Neuronal stem cell (in vitro differentiated cells): ENCODE data around the gene FDXR.

Experiments used
- DNase-seq: peaks from one replicate; pipeline ENCODE4 v3.0.0-alpha.2; 2013; ENCODE audit warnings: low spot score
- H2AFZ ChIP-seq: one replicate; pipeline ENCODE4 v1.6.1; 2013; ENCODE audit warnings: mild to moderate bottlenecking, low read length, inconsistent platforms
- H2AK5ac ChIP-seq: 2 replicates; pipeline ENCODE4 v1.6.1; 2013; ENCODE audit warnings: low read depth, mild to moderate bottlenecking, inconsistent platforms, low read length, moderate library complexity, mixed read lengths
- H2BK120ac ChIP-seq: 2 replicates; pipeline ENCODE4 v1.6.1; 2013; ENCODE audit warnings: low read depth, mild to moderate bottlenecking, inconsistent platforms, low read length, moderate library complexity, mixed read lengths
- H2BK12ac ChIP-seq: one replicate; pipeline ENCODE4 v1.6.1; 2013; ENCODE audit warnings: low read length, inconsistent platforms
- H2BK15ac ChIP-seq: 2 replicates; pipeline ENCODE4 v1.6.1; 2013; ENCODE audit warnings: mild to moderate bottlenecking, low read length, inconsistent platforms, mixed read lengths
- H2BK5ac ChIP-seq: one replicate; pipeline ENCODE4 v1.6.1; 2013; ENCODE audit warnings: inconsistent platforms, mild to moderate bottlenecking, low read length, moderate library complexity
- H3K14ac ChIP-seq: one replicate; pipeline ENCODE4 v1.6.1; 2013; ENCODE audit warnings: low read length, inconsistent platforms
- H3K18ac ChIP-seq: 2 replicates; pipeline ENCODE4 v1.6.1; 2013; ENCODE audit warnings: low read length, inconsistent platforms
- H3K23ac ChIP-seq: 2 replicates; pipeline ENCODE4 v1.6.1; 2013; ENCODE audit warnings: low read depth, mild to moderate bottlenecking, mixed read lengths, low read length, inconsistent platforms; ENCODE audit not compliant: poor library complexity
- H3K27ac ChIP-seq: replicated peaks from 3 replicates; pipeline ENCODE4 v1.5.1; 2013; ENCODE audit warnings: low read length, inconsistent platforms
- H3K27me3 ChIP-seq, 3 experiments: 2 replicates each; pipeline ENCODE4 v1.6.1; 2013; ENCODE audit warnings: low read length in 3 of 3, mild to moderate bottlenecking in 2 of 3, inconsistent platforms in 1 of 3, low read depth in 1 of 3, mixed read lengths in 1 of 3, moderate library complexity in 1 of 3; ENCODE audit not compliant: control insufficient read depth in 3 of 3, insufficient read depth in 3 of 3
- H3K36me3 ChIP-seq, 2 donors: replicated peaks in 1 of 2; 2 replicates each; pipeline ENCODE4 v1.6.1; 2013; ENCODE audit warnings: low read length in 2 of 2; ENCODE audit not compliant: control insufficient read depth in 2 of 2, insufficient read depth in 2 of 2
- H3K4ac ChIP-seq: 2 replicates; pipeline ENCODE4 v1.6.1; 2013; ENCODE audit warnings: inconsistent platforms, mild to moderate bottlenecking, low read length, moderate library complexity
- H3K4me1 ChIP-seq, 2 donors: 1 replicate in 1 of 2; 2 replicates in 1 of 2; pipeline ENCODE4 v1.6.1; 2013; ENCODE audit warnings: low read length in 2 of 2, low read depth in 1 of 2; ENCODE audit not compliant: control insufficient read depth in 2 of 2, insufficient read depth in 1 of 2
- H3K4me2 ChIP-seq: one replicate; pipeline ENCODE4 v1.6.1; 2013; ENCODE audit warnings: mild to moderate bottlenecking, low read length, inconsistent platforms; ENCODE audit not compliant: insufficient read depth, poor library complexity, severe bottlenecking
- H3K4me3 ChIP-seq, 2 donors: 2 replicates each; pipeline ENCODE4 v1.5.1; 2013; ENCODE audit warnings: low read length in 2 of 2, mild to moderate bottlenecking in 2 of 2, inconsistent platforms in 1 of 2, moderate library complexity in 1 of 2
- H3K79me1 ChIP-seq: one replicate; pipeline ENCODE4 v1.6.1; 2013; ENCODE audit warnings: low read depth, mild to moderate bottlenecking, inconsistent platforms, low read length, moderate library complexity
- H3K9ac ChIP-seq: one replicate; pipeline ENCODE4 v1.6.1; 2013; ENCODE audit warnings: mild to moderate bottlenecking, low read depth, low read length, inconsistent platforms; ENCODE audit not compliant: poor library complexity
- H3K9me3 ChIP-seq, 2 donors: replicated peaks in 1 of 2; 2 replicates each; pipeline versions ENCODE3 to v1.6.1; 2013; ENCODE audit warnings: low read length in 2 of 2, mild to moderate bottlenecking in 2 of 2, inconsistent platforms in 1 of 2, low read depth in 1 of 2, mixed read lengths in 1 of 2, moderate library complexity in 1 of 2; ENCODE audit not compliant: control insufficient read depth in 2 of 2, insufficient read depth in 1 of 2
- H4K8ac ChIP-seq: one replicate; pipeline ENCODE4 v1.6.1; 2013; ENCODE audit warnings: low read depth, mild to moderate bottlenecking, inconsistent platforms, low read length, moderate library complexity
- H4K91ac ChIP-seq: one replicate; pipeline ENCODE4 v1.6.1; 2013; ENCODE audit warnings: low read length, low read depth, mild to moderate bottlenecking, inconsistent platforms; ENCODE audit not compliant: poor library complexity
- WGBS, 2 donors: extraction: QIAGEN DNeasy Blood & Tissue Kit; methylation state at CpG; one replicate each; pipeline ENCODE4 v1.1.7; 2013; ENCODE audit warnings: missing lambda C conversion rate in 2 of 2, mixed read lengths in 1 of 2; ENCODE audit not compliant: insufficient read length in 2 of 2, insufficient replicate concordance in 1 of 2; ENCODE audit errors: extremely low coverage in 2 of 2; 5-methylcytosine and 5-hydroxymethylcytosine counted together

The FDXR gene

DNA sequence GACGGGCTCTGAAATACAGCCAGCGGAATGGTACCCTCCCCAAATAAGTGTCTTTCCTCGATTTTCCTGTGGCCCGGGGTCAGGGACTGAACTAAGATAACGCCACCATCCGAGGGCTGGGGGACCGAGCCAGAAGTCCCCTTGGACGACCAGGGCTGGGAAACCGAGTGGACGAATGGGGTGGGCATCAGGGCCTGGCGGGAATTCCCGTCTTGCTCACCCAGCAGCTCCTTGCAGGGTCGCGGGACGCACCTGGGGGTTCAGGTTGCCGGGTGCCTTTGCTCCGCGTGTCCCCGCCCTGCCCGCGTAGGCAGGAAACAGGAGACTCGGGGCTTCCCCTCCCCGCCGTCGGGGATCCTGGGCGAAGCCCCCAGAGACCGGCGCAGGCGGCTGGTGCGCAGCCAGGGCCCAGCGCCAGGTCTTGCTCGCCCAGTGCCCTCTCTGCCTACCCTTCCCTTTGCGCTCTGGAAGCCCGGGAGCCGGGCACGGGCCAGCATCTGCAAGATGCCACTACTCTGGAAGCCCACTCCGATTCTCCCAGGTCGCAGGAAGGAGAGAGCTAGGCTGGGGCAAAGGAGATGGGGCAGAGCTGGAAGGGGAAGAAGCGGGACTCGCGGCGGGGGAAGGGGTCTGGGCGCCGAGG lies 12.4 kb downstream of the FDXR start:
- Histone ChIP-seq H4K8ac (no peak overlapping the region), H2BK15ac (peak overlapping the region; percentile 33), H3K23ac (peak overlapping the region; percentile 89), H4K91ac (no peak overlapping the region), H3K18ac (peak overlapping the region; percentile 83), H3K27ac (no peak overlapping the region), H3K14ac (no peak overlapping the region), H2AK5ac (peak overlapping the region; percentile 70), H2AFZ (peak overlapping the region; percentile 72), H3K4me1 (peaks cover 2 to 3% of the 10 kb centered on the region in 2 donors), H2BK120ac (no peak overlapping the region), H3K4ac (no peak overlapping the region), H3K9ac (no peak overlapping the region), H3K79me1 (no peaks in the 10 kb centered on the region), H2BK5ac (no peak overlapping the region), H3K36me3 (peaks cover 2 to 24% of the 10 kb centered on the region in 2 donors), H2BK12ac (no peak overlapping the region), H3K4me3 (no peak overlapping the region), H3K9me3 (no peaks in the 10 kb centered on the region), H3K4me2 (peak overlapping the region; percentile 71), H3K27me3 (peaks cover 31 to 60% (median 56%) of the 10 kb centered on the region in 3 experiments)
- WGBS, 2 donors: no CpG with 5 or more reads among the region's 44 CpGs
- DNase-seq: no peak

DNA sequence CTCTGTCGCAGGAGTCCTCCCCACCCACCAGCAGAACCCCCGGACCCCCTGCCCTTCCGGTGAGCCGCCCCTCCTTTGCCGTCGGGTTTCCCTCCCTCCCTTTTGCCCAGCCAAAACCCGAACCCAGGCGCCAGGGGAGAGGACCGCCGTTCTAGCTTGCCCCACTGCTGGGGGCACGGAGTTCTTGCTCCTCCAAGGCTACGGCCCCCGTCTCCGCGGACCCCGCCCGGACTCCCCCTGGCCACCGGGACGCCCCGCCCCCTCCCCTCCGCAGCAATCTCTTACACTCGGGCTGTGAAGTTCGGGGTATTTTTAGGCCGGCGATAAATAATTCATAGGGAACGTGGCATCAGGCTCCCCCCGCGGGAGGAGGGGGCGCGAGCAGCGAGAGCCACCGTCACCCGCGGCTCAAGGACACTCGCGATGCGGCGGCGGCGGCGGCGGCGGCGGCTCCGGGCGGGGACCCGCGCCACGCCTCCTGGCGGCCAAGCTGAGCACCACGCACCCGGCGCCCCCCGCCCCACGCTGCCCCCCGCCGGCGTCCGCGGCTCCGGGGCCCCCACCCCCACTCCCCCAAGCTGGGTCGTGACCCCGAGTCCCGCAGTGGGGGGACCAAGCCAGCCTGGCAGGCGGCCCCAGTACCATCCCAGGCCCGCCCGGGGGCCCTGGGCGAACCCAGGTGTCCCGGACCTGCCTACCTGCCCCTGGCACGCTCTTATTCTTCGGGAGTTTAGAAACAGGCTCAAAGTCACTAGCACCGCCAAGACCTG lies 13.2 kb downstream of the FDXR start, which contains the start of gene GRIN2C:
GRIN2C (minus strand) TSS at position 427 of the 770 bp plus-strand sequence. CDS start 4,793 bp downstream, outside the sequence.
- H2AK5ac ChIP-seq: peak within 1 kb of the TSS; percentile 70
- peaks cover 2 to 22% of the 10 kb centered on the region in 2 donors for H3K36me3 ChIP-seq
- no peak for DNase-seq
- no peak within 1 kb of the TSS for H3K14ac ChIP-seq
- no peak within 1 kb of the TSS for H3K27ac ChIP-seq
- H2BK120ac ChIP-seq: no peak within 1 kb of the TSS
- H2BK12ac ChIP-seq: no peak within 1 kb of the TSS
- peaks cover 2 to 3% of the 10 kb centered on the region in 2 donors for H3K4me1 ChIP-seq
- peak within 1 kb of the TSS; percentile 71 for H3K4me2 ChIP-seq
- peak within 1 kb of the TSS; percentile 22 to 53 for H3K4me3 ChIP-seq
- peaks cover 31 to 67% (median 60%) of the 10 kb centered on the region in 3 experiments for H3K27me3 ChIP-seq
- no peak within 1 kb of the TSS for H4K91ac ChIP-seq
- WGBS, 2 donors: no CpG with 5 or more reads among the region's 72 CpGs
- H2BK15ac ChIP-seq: peak within 1 kb of the TSS; percentile 33
- H3K9me3 ChIP-seq: no peaks in the 10 kb centered on the region
- peak within 1 kb of the TSS; percentile 89 for H3K23ac ChIP-seq
- H3K79me1 ChIP-seq: no peaks in the 10 kb centered on the region
- peak within 1 kb of the TSS; percentile 74 for H2AFZ ChIP-seq
- H2BK5ac ChIP-seq: no peak within 1 kb of the TSS
- H3K4ac ChIP-seq: no peak within 1 kb of the TSS
- peak within 1 kb of the TSS; percentile 83 for H3K18ac ChIP-seq
- H3K9ac ChIP-seq: no peak within 1 kb of the TSS
- H4K8ac ChIP-seq: no peak within 1 kb of the TSS

DNA sequence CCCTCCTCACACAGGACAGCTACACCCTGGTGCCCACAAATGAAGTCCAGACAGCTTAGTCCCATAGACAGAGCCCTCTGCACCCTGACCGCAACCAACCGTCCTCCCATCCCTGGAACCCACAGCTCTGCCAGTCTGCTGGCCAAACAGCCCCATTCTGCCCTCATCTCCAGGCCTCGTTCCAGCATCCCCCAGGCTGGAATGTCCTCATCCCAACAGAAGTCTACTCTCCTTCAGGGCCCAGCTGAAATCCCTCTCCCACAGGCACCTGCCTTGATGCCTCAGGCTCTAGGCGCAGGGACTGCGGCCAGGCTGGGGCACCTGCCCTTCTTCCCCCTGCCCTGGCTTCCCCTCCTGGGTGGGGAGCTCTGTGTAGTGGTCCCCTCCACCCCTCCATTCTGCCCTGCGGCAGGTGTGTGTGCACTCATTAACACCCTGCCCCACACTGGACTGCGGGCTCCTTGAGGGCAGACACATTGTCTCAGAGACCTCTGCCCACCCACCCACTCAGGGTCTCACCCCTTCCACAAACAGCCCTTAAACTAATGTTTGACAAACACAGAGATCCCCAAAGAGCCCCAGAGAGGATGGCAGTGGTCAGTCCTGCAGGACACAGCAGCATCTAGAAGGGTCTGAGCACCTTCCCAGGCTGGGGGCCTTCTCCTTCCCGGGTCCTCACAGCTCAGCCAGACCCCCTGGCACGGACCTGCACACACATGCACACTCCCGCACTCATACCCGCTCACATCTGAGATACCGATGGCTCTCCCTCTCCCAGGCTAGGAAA lies 13.9 kb downstream of the FDXR start:
- Histone ChIP-seq H3K9ac (no peak overlapping the region), H3K36me3 (peaks cover 1 to 16% of the 10 kb centered on the region in 2 donors), H3K27me3 (peaks cover 31 to 75% (median 67%) of the 10 kb centered on the region in 3 experiments), H3K4me2 (no peak overlapping the region), H2BK5ac (no peak overlapping the region), H2BK15ac (no peak overlapping the region), H4K8ac (no peak overlapping the region), H2AK5ac (peak overlapping the region; percentile 30), H2BK12ac (no peak overlapping the region), H3K14ac (no peak overlapping the region), H4K91ac (no peak overlapping the region), H2AFZ (no peak overlapping the region), H3K4me1 (peaks cover 2 to 3% of the 10 kb centered on the region in 2 donors), H2BK120ac (no peak overlapping the region), H3K27ac (no peak overlapping the region), H3K9me3 (no peaks in the 10 kb centered on the region), H3K79me1 (peaks cover 2% of the 10 kb centered on the region), H3K23ac (no peak overlapping the region), H3K4me3 (no peak overlapping the region), H3K18ac (no peak overlapping the region), H3K4ac (no peak overlapping the region)
- no CpG with 5 or more reads among the region's 12 CpGs for WGBS, 2 donors
- DNase-seq: no peak
